ENCODE data around the gene ZNF646.
A peak's percentile ranks its signal among the peaks of the same experiment; 100 is the strongest.

The ZNF646 gene, protein sequence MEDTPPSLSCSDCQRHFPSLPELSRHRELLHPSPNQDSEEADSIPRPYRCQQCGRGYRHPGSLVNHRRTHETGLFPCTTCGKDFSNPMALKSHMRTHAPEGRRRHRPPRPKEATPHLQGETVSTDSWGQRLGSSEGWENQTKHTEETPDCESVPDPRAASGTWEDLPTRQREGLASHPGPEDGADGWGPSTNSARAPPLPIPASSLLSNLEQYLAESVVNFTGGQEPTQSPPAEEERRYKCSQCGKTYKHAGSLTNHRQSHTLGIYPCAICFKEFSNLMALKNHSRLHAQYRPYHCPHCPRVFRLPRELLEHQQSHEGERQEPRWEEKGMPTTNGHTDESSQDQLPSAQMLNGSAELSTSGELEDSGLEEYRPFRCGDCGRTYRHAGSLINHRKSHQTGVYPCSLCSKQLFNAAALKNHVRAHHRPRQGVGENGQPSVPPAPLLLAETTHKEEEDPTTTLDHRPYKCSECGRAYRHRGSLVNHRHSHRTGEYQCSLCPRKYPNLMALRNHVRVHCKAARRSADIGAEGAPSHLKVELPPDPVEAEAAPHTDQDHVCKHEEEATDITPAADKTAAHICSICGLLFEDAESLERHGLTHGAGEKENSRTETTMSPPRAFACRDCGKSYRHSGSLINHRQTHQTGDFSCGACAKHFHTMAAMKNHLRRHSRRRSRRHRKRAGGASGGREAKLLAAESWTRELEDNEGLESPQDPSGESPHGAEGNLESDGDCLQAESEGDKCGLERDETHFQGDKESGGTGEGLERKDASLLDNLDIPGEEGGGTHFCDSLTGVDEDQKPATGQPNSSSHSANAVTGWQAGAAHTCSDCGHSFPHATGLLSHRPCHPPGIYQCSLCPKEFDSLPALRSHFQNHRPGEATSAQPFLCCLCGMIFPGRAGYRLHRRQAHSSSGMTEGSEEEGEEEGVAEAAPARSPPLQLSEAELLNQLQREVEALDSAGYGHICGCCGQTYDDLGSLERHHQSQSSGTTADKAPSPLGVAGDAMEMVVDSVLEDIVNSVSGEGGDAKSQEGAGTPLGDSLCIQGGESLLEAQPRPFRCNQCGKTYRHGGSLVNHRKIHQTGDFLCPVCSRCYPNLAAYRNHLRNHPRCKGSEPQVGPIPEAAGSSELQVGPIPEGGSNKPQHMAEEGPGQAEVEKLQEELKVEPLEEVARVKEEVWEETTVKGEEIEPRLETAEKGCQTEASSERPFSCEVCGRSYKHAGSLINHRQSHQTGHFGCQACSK (N-terminal part only)

DNA sequence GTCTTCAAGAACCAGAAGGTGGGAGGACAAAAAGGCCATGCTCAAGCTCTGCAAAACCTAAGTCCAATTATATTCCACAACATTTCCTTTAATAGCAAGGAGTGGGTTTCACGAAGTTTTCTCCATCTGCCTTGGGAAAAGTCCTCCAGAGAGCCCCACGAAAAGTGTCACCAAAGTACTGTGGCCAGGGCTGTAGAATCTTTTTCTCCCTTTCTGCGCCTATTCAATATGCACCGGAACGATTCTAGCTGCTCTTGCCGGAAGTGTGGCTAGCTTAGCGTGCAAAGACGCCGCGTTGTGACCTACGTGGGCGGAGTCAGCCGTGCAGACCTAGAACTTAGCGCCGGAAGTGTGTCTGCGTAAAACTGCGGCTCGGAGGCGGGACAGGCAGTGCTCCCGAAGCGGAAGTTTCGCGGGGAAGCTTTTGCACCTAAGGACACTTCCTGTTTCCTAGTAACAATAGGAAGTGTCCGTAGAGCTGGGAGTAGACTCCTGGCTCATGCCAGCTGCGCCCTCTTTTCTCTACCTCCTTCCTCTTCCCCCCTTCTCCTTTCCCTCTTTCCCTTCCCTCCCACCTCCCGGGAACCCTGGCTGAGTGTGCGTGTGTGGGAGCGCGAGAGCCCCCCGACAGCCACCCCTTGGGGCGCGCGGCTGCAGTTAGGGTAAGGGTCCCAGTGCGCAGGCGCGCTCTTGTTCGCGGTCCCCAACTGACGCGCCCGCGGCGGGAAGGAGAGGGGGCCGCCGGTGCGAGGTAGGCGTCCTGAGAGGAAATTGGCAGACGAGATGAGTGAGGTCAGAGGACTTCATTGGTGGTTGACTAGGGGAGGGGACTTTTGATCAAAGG, at the start of gene ZNF646, which contains the start of gene ZNF668:
Gene ZNF646 (plus strand): TSS at position 453 of the 844 bp plus-strand sequence. CDS start 1,903 bp downstream, outside the sequence.
Gene ZNF668 (minus strand): TSS at position 271 of the 844 bp plus-strand sequence. CDS start 9,781 bp downstream, outside the sequence.
- FAIRE-seq = peak; percentile 84

DNA sequence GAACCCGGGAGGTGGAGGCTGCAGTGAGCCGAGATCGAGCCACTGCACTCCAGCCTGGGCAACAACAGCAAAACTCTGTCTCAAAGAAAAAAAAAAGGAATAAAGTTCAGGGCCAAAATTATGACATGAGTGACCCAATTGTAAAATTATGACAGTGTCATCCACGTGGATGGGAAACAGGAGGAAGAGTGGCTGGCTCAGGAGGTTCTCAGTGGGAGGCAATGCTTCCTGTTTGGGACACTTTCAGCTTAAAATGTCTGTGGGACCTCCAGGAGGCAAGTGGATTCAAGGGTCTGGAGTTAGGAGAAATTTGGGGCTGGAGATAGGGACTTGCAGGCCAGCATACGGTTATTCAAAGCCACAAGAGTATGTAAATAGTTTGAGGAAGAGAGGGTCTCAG, 48.9 kb upstream of the ZNF646 start:
- no peak for FAIRE-seq

- FAIRE-seq = no peak
Observed at GRCh38 chr16:31029272-31029671, 45.0 kb upstream of the ZNF646 start.

- FAIRE-seq = no peak
Observed at GRCh38 chr16:31031276-31031675, 42.9 kb upstream of the ZNF646 start.

- FAIRE-seq = peak; percentile 63
Observed at GRCh38 chr16:31032736-31033708, 41.2 kb upstream of the ZNF646 start, which contains the start of gene STX4. Gene STX4 (plus strand): TSS chr16:31033558. CDS start chr16:31033806, 248 bp downstream.

DNA sequence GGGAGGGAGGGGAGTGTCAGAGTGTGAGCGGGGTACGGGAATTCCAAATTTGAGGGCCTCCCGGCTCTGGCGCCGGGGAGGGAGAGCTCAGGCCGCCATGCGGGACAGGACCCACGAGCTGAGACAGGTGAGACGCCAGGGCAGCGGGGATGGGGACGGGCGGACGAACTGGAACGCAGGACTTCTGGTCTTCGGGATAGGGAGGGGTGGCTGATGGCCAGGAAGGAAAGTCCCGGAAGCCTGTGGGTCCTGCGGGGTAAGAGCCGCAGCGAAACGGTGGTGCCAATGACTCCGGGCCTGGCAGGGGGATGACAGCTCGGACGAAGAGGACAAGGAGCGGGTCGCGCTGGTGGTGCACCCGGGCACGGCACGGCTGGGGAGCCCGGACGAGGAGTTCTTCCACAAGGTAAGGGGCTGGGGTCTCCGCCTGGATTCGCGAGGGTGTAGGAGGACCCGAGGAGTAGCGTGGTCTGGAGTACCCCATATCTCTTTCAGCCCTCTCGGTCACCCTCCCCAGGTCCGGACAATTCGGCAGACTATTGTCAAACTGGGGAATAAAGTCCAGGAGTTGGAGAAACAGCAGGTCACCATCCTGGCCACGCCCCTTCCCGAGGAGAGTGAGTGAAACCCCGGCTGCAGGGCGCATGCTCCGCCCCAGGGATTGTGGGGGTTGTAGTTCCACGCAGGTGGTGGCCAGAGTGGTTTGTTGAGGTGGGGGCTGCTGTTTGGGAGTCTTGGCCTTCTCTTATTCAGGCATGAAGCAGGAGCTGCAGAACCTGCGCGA, 40.3 kb upstream of the ZNF646 start:
- no peak for FAIRE-seq

GRCh38 chr16:31036691-31037090, 37.5 kb upstream of the ZNF646 start:
- no peak for FAIRE-seq

DNA sequence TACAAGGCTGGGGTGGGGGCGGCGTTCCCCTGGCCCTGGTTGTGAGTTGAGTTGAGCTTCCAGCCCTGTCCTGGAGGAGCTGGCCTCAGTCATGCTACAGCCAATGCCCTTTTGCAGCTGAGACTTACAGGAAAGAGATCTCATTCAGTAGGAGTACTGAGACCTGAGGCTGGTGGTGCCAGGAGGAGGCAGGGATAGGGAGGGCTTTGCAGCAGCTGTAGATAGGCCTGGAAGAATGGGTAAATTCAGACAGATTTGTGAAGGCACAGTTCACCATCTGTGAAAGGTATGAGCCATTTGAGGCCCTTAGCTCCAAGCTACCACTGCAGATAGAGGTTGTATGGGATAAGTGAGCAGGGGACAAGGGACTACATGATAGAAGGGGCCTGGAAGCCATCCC, 35.2 kb upstream of the ZNF646 start:
- no peak for FAIRE-seq

GRCh38 chr16:31042866-31043265, 31.4 kb upstream of the ZNF646 start:
- no peak for FAIRE-seq

DNA sequence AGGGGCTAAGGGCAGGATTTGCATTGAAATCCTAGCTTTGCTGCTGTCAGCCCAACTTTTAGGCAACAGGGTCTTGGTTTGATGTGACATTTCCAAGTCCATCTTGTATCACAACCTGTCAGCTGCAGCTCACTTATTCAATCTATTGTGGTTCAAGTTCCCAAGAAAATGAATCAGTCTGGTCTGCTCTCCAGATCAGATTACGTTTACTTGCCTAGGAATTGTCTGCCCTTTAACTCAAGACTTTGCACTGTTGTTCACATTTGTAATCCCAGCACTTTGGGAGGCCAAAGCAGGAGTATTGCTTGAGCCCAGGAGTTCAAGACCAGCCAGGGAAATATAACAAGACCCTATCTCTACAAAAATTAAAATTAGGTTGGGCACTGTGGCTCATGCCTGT, 30.9 kb upstream of the ZNF646 start:
- FAIRE-seq = no peak

DNA sequence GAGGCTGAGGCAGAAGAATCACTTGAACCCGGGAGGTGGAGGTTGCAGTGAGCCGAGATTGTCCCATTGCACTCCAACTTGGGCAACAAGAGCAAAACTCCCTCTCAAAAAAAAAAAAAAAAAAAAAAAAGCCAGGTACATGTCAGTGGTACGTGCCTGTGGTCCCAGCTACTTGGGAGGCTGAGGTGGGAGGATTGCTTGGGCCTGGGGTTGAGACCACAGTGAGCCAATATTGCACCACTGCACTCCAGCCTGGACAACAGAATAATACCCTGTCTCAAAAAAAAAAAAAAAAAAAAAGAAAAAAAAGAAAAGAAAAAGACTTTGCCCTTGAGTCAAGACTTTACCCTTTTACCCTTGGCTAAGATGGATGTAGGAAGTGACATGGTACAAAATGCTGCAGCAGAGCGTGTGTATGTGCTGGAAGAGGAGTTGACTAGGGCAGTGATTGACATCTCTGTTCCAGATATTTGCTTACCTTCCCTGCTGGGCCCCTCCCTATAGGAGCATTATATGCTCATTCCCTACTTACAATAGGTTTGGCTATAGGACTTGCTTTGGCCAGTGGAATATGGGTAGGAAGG, 30.2 kb upstream of the ZNF646 start:
- FAIRE-seq = no peak

- no peak for FAIRE-seq
Observed at GRCh38 chr16:31050280-31051030, 23.8 kb upstream of the ZNF646 start.

DNA sequence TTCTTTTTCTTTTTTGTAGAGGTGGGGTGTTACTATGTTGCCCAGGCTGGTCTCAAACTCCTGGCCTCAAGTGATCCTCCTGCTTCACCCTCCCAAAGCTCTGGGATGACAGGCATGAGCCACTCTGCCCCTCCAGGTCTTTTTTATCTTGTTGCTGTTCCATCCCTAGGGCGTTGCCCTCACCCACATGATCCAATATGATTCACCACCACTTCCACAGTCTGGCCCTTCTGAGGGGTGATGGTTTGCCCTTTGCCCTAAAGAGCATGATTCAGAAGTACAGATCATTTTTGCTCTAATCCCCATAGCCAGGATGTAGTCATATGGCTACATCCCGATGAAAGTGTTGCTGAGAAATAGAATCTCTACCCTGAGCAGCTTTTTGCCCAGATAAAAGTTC, 22.1 kb upstream of the ZNF646 start:
- no peak for FAIRE-seq

DNA sequence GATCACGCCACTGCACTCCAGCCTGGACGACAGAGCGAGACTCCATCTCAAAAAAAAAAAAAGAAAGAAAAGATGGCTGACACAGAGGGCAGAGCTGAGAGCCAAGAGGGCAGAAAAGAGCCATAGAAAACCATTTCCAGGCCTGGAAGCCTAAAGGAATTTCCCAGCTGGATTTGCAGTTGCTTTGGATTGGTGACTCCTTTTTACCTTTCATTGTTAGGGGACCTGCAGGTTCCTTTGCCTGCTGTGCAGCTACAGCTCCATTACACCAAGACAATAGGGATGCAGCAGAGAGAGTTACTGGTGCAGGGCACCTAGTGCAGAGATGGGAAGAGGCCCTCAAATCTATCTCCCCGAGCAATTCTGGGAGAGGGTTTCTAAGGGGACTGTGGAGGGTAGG, 18.6 kb upstream of the ZNF646 start:
- FAIRE-seq = no peak

DNA sequence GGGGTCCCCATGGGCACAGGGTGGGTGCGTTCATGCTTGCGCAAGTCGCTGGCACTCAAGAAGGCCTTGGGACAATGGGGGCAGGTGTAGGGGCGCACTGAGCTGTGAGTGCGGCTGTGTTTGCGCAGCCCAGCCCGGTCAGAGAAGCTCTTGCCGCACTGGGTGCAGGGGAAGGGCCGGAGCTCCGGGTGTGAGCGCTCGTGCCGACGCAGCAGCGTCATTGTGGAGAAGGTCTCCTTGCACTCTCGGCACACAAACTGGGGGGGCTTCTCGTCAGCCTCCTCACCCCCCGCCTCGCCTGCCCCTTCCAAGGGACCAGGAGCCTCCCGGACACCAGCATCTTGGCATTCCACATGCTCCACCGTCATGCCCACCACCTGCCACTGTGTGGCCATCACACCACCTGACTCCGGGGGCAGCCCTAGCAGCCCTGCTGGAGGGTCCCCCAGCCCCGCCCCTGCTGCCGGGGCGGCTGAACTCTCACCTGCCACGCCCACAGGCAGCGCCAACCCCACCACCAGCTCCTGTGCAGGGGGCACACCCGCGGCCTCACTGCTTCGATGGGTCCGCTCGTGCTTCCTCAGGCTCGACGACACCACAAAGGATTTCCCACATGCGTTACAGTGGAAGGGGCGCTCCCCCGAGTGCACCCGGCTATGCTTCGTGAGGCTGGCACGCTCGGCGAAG, 13.0 kb upstream of the ZNF646 start:
- FAIRE-seq = no peak

- no peak for FAIRE-seq
Observed at GRCh38 chr16:31061813-31062440, 12.3 kb upstream of the ZNF646 start.

DNA sequence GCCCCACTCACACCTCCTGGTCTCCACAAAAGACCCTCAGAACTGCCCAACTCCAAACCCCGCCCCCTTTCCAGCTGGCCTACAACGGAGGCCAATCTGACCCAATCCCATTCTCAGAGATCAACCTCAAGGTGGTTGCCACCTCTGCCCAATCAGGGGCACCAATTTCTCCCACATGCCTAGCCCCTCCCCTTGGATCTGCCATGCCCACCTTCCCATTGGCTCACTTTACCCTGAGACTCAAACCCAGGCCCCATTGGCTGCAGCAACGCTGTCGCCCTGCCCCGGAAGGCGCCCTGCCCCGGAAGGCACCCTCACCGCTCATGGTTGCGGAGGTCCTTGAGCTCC, 10.8 kb upstream of the ZNF646 start:
- no peak for FAIRE-seq
